A673 (cell line): Measurements from ENCODE around the gene SLC15A3. TPM values are rescaled to one million over a fixed set of nuclear protein-coding genes. Genes with fewer than 3 reads are reported as not detected.

ENCODE experiments used
- BruUV-seq: library from RNA; stranded (reverse); fragments of 400-500 nt; replicated peaks from 2 replicates; lab custom pipeline; 2021; lab: Mats Ljungman, UMichigan
- CTCF ChIA-PET: fragments of 300-600 bp; sonication (Branson Sonifier 250); formaldehyde crosslinking; loops from one replicate; lab custom pipeline; 2022; ENCODE audit warnings: antibody characterized with exemption; lab: Charles Lee
- POLR2A ChIA-PET: fragments of 300-600 bp; sonication (Branson Sonifier 250); formaldehyde crosslinking; loops from one replicate; lab custom pipeline; 2022; ENCODE audit warnings: antibody characterized with exemption; ENCODE audit not compliant: low non-redundant PET; lab: Charles Lee
- DNase-seq: peaks from one replicate; pipeline ENCODE4 v3.0.0-alpha.2; 2015; ENCODE audit warnings: low spot score
- H3K27ac ChIP-seq: fragments of 200-600 bp; sonication (generic); 2 replicates; pipeline ENCODE4 v1.5.1; 2016; ENCODE audit warnings: mixed run types, low read depth, mild to moderate bottlenecking, mixed read lengths, antibody characterized with exemption, low read length; ENCODE audit not compliant: poor library complexity, severe bottlenecking
- H3K27me3 ChIP-seq: fragments of 200-600 bp; sonication (generic); replicated peaks from 2 replicates; pipeline ENCODE4 v1.6.1; 2017; ENCODE audit warnings: mixed run types, low read depth, mild to moderate bottlenecking, mixed read lengths, antibody characterized with exemption, low read length; ENCODE audit not compliant: insufficient read depth, poor library complexity
- H3K36me3 ChIP-seq: fragments of 200-600 bp; sonication (generic); 2 replicates; pipeline ENCODE4 v1.6.1; 2016; ENCODE audit warnings: mixed run types, mild to moderate bottlenecking, mixed read lengths, antibody characterized with exemption, low read length; ENCODE audit not compliant: insufficient read depth, poor library complexity, severe bottlenecking
- H3K4me1 ChIP-seq: fragments of 200-600 bp; sonication (generic); 2 replicates; pipeline ENCODE4 v1.6.1; 2017; ENCODE audit warnings: mixed run types, mild to moderate bottlenecking, mixed read lengths, antibody characterized with exemption, low read length; ENCODE audit not compliant: insufficient read depth, poor library complexity, severe bottlenecking
- H3K4me3 ChIP-seq: fragments of 200-600 bp; sonication (generic); 2 replicates; pipeline ENCODE4 v1.5.1; 2016; ENCODE audit warnings: low read depth, mixed run types, mild to moderate bottlenecking, mixed read lengths, low read length; ENCODE audit not compliant: poor library complexity, severe bottlenecking
- H3K9me3 ChIP-seq: fragments of 200-600 bp; sonication (generic); 2 replicates; pipeline ENCODE4 v1.6.1; 2016; ENCODE audit warnings: mixed run types, low read depth, mild to moderate bottlenecking, mixed read lengths, antibody characterized with exemption, low read length; ENCODE audit not compliant: poor library complexity, severe bottlenecking
- CTCF ChIP-seq: fragments of 300-800, 200-600 bp; sonication (generic); conservative IDR thresholded peaks from 2 replicates; pipeline ENCODE4 v1.5.1; 2017; ENCODE audit warnings: low read depth, mild to moderate bottlenecking, antibody characterized with exemption, low read length, moderate library complexity, mixed read lengths
- EZH2 ChIP-seq: fragments of 200-600 bp; sonication (generic); IDR thresholded peaks from 2 replicates; pipeline ENCODE4 v1.6.1; 2017; ENCODE audit warnings: borderline replicate concordance, low read depth, mild to moderate bottlenecking, mixed read lengths, antibody characterized with exemption, low read length; ENCODE audit not compliant: poor library complexity, severe bottlenecking
- intact Hi-C: fragments of 100-400 bp; cut with micrococcal nuclease; formaldehyde crosslinking; loops from one replicate; pipeline ENCODE4 v1.10.0; 2022; ENCODE audit not compliant: unreplicated experiment
- total RNA-seq: library from RNA; stranded (reverse); gene quantifications from 2 replicates; pipeline ENCODE4 v1.2.3, GENCODE V29; 2021

Gene SLC15A3
- total RNA-seq, 1 experiment from 2014 or later, result not detected

- Histone ChIP-seq H3K27me3 (no peaks in the 10 kb centered on the region), H3K27ac (no peak overlapping the region), H3K9me3 (no peaks in the 10 kb centered on the region), H3K4me3 (no peak overlapping the region), H3K4me1 (no peaks in the 10 kb centered on the region), H3K36me3 (peaks cover 11% of the 10 kb centered on the region)
- CTCF ChIA-PET, result no interaction called here
- TF ChIP-seq EZH2 (no peak), CTCF (no peak)
- no peak for DNase-seq
- BruUV-seq, result TSS peak; percentile 21
- intact Hi-C loops, result no loop called here
- POLR2A ChIA-PET, result interaction anchor here (0.6 kb wide), 1 partner anchor 13 kb away, joined by 3 read pairs; no protein-coding TSS in a partner anchor
These were observed 15.4 kb downstream of the SLC15A3 start for GRCh38 chr11:60936467-60937143.

GRCh38 chr11:60935676-60936442 is 16.1 kb downstream of the SLC15A3 start:
- ChIA-PET CTCF (no interaction called here), POLR2A (no interaction called here)
- intact Hi-C loops, result no loop called here
- no peaks in the 10 kb centered on the region for H3K9me3 ChIP-seq
- DNase-seq, result no peak
- BruUV-seq, result no TSS peak
- TF ChIP-seq EZH2 (no peak), CTCF (no peak)
- no peaks in the 10 kb centered on the region for H3K27me3 ChIP-seq
- H3K36me3 ChIP-seq, result peaks cover 18% of the 10 kb centered on the region
- no peaks in the 10 kb centered on the region for H3K4me1 ChIP-seq
- H3K4me3 ChIP-seq, result no peak overlapping the region
- H3K27ac ChIP-seq, result no peak overlapping the region

- no peaks in the 10 kb centered on the region for H3K27me3 ChIP-seq
- ChIA-PET CTCF (no interaction called here), POLR2A (no interaction called here)
- no peak overlapping the region for H3K4me3 ChIP-seq
- intact Hi-C loops, result no loop called here
- H3K4me1 ChIP-seq, result no peaks in the 10 kb centered on the region
- no peak for TF ChIP-seq CTCF
- peaks cover 21% of the 10 kb centered on the region for H3K36me3 ChIP-seq
- no peak overlapping the region for H3K27ac ChIP-seq
- no TSS peak for BruUV-seq
- H3K9me3 ChIP-seq, result no peaks in the 10 kb centered on the region
- no peak for DNase-seq
These were observed 17.0 kb downstream of the SLC15A3 start for GRCh38 chr11:60934790-60935605.
